IPS DF 6.9 (cell line): ENCODE results near the gene CNOT2.
"Not testable (repeated sequence)": the region's sequence is repeated elsewhere in the genome, so short reads cannot be mapped to it uniquely, and the experiment has no call there.

ENCODE experiments used
- DNase-seq: peaks from one replicate; pipeline ENCODE4 v3.0.0-alpha.2; 2013; ENCODE audit warnings: low read depth, low spot score
- H3K27ac ChIP-seq: one replicate; pipeline ENCODE4 v1.5.1; 2013; ENCODE audit warnings: low read length, control low read depth
- H3K27me3 ChIP-seq: 2 replicates; pipeline ENCODE4 v1.6.1; 2013; ENCODE audit warnings: mild to moderate bottlenecking, low read length; ENCODE audit not compliant: control insufficient read depth, insufficient read depth
- H3K36me3 ChIP-seq: 2 replicates; pipeline ENCODE4 v1.6.1; 2013; ENCODE audit warnings: low read length; ENCODE audit not compliant: control insufficient read depth, insufficient read depth
- H3K4me1 ChIP-seq: 2 replicates; pipeline ENCODE4 v1.6.1; 2013; ENCODE audit warnings: low read length; ENCODE audit not compliant: control insufficient read depth, insufficient read depth
- H3K4me3 ChIP-seq: 2 replicates; pipeline ENCODE4 v1.5.1; 2013; ENCODE audit warnings: mild to moderate bottlenecking, low read length
- H3K9me3 ChIP-seq: 2 replicates; pipeline ENCODE4 v1.6.1; 2013; ENCODE audit warnings: low read length, inconsistent platforms; ENCODE audit not compliant: control insufficient read depth, insufficient read depth
- WGBS: extraction: QIAGEN DNeasy Blood & Tissue Kit; methylation state at CpG from one replicate; pipeline ENCODE4 v1.1.7; 2013; ENCODE audit warnings: mixed read lengths, missing lambda C conversion rate; ENCODE audit not compliant: insufficient read length, insufficient coverage; 5-methylcytosine and 5-hydroxymethylcytosine counted together

Gene CNOT2

DNA sequence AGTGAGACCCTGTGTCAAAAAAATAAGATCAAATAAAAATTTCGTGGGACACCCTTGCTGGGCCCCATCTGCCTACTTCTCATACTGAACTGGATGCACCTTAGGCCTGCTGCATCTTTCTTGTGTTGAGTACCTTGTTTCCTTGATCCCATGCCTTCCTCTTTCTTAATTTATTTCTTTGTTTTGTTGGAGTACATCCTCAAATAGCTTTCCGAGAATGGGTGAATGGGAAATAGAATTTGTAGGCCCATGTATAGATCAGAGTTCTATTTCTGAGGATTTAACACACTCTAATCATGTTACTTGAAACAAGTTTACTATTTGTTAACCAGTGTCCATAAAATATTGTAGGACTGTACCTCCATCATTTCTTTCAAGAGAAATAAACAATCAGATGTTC, 146.4 kb downstream of the CNOT2 start:
- WGBS, result no CpG with 5 or more reads among the region's 2 CpGs

GRCh38 chr12:70392631-70393030, 149.4 kb downstream of the CNOT2 start:
- WGBS, result no CpG with 5 or more reads among the region's 1 CpG
- not testable (repeated sequence) for H3K27me3 ChIP-seq, H3K4me1 ChIP-seq, H3K4me3 ChIP-seq, H3K36me3 ChIP-seq, H3K27ac ChIP-seq, H3K9me3 ChIP-seq, DNase-seq

More for the DNA sequence above, 146.4 kb downstream of the CNOT2 start:
- no peak for DNase-seq
- H3K27ac ChIP-seq, result no peak overlapping the region
- no peaks in the 10 kb centered on the region for H3K4me1 ChIP-seq
- H3K36me3 ChIP-seq, result no peaks in the 10 kb centered on the region
- no peaks in the 10 kb centered on the region for H3K9me3 ChIP-seq
- H3K4me3 ChIP-seq, result no peak overlapping the region
- H3K27me3 ChIP-seq, result no peaks in the 10 kb centered on the region

DNA sequence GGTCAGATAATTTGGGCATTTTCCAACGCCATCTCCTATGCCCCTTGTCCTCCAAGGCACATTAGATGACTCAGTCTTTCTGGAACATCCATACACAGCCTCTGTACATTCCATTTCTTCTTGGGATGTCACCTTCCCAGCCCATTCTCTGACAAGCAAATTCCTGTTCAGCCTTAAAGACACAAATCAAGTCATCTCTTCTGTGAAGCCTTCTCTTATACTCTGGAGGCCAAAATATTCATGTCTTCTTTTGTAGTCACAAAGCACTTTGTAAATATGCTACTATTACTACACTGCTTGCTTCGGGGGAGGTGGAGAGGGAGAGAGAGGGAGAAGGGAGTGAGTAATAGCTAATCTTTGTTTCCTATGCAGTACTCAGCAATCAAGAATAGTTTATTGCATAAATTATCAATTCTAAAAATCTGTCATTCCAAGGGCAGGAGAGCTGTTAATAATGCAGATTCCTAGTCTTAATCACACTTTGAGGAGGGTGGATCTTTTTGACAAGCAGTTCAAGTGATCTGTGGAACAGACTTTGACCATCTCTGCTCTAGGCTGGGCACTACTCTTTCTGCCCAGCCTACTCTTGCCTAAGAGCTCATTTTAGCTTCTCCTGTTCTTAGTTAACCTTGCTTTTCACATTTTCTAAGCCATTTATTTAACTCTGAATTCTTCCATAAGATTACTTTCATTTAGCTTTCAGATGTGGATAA, 150.7 kb downstream of the CNOT2 start:
- Histone ChIP-seq H3K36me3 (no peaks in the 10 kb centered on the region), H3K4me3 (no peak overlapping the region), H3K9me3 (no peaks in the 10 kb centered on the region), H3K27me3 (no peaks in the 10 kb centered on the region), H3K4me1 (no peaks in the 10 kb centered on the region), H3K27ac (no peak overlapping the region)
- DNase-seq, result no peak
- no CpG with 5 or more reads among the region's 2 CpGs for WGBS

GRCh38 chr12:70398002-70398401, 154.8 kb downstream of the CNOT2 start:
- H3K27ac ChIP-seq, result no peak overlapping the region
- no peak overlapping the region for H3K4me3 ChIP-seq
- no peaks in the 10 kb centered on the region for H3K4me1 ChIP-seq
- H3K27me3 ChIP-seq, result no peaks in the 10 kb centered on the region
- DNase-seq, result no peak
- peaks cover 2% of the 10 kb centered on the region; the same call in 1 of the 2 replicates for H3K36me3 ChIP-seq
- no peaks in the 10 kb centered on the region for H3K9me3 ChIP-seq

GRCh38 chr12:70398862-70399261, 155.6 kb downstream of the CNOT2 start:
- WGBS, result no CpG with 5 or more reads among the region's 3 CpGs
- Histone ChIP-seq H3K4me1 (no peaks in the 10 kb centered on the region), H3K27ac (no peak overlapping the region), H3K27me3 (no peaks in the 10 kb centered on the region), H3K9me3 (no peaks in the 10 kb centered on the region), H3K36me3 (peaks cover 2% of the 10 kb centered on the region; the same call in 1 of the 2 replicates), H3K4me3 (no peak overlapping the region)
- no peak for DNase-seq

- Histone ChIP-seq H3K27ac (no peak overlapping the region), H3K36me3 (peaks cover 2% of the 10 kb centered on the region; the same call in 1 of the 2 replicates)
- WGBS, result no CpG with 5 or more reads among the region's 6 CpGs
These were observed 156.1 kb downstream of the CNOT2 start for GRCh38 chr12:70399311-70399710.

GRCh38 chr12:70400124-70400523, 156.9 kb downstream of the CNOT2 start:
- Histone ChIP-seq H3K9me3 (no peaks in the 10 kb centered on the region), H3K4me3 (no peak overlapping the region), H3K4me1 (no peaks in the 10 kb centered on the region), H3K27ac (no peak overlapping the region), H3K27me3 (no peaks in the 10 kb centered on the region), H3K36me3 (peaks cover 2% of the 10 kb centered on the region; the same call in 1 of the 2 replicates)
- DNase-seq, result no peak
- no CpG with 5 or more reads among the region's 3 CpGs for WGBS

More at GRCh38 chr12:70399311-70399710, 156.1 kb downstream of the CNOT2 start:
- Histone ChIP-seq H3K4me1 (no peaks in the 10 kb centered on the region), H3K9me3 (no peaks in the 10 kb centered on the region), H3K27me3 (no peaks in the 10 kb centered on the region), H3K4me3 (no peak overlapping the region)
- DNase-seq, result no peak

DNA sequence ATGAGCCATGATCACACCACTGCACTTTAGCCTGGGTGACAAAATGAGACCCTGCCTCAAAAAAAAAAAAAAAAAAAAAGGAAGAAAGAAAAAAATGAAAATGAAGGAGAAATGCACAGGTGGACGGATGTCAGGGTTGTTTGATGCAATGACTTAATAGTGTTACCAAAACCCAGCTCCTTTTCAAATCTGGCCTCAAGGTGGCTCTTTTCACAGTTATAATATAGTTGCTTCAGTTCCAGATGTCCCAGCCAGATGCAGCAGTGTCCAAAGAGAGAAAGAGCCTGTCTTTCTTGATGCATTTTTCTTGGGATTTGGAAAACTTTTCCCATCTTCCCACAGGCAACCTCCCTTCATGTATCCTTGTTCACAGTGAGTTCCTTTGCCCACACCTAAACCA, 159.4 kb downstream of the CNOT2 start:
- no peak overlapping the region for H3K4me3 ChIP-seq
- H3K9me3 ChIP-seq, result no peaks in the 10 kb centered on the region
- peaks cover 2% of the 10 kb centered on the region; the same call in 1 of the 2 replicates for H3K36me3 ChIP-seq
- no peaks in the 10 kb centered on the region for H3K4me1 ChIP-seq
- DNase-seq, result no peak
- H3K27ac ChIP-seq, result no peak overlapping the region
- H3K27me3 ChIP-seq, result no peaks in the 10 kb centered on the region; the same call in 1 of the 2 replicates
- no CpG with 5 or more reads among the region's 1 CpG for WGBS

DNA sequence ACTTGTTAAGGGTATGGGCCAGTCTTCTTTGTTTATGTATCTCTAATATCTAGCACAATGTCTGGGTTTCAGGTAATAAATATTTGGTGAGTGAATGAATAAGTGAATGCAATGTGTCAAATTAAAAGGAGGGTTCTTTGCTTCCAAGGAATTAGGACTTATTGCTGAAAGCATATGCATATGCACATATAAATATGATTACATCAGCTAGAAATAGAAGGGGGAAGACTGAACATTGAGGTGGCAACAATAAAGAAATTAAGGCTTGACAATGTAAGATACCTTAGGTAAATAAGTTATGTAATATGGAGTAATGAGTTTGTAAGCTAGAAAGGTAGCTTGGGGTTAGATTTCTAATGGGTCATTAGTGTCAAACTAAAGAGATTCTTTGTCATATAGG, 160.6 kb downstream of the CNOT2 start:
- DNase-seq, result no peak
- no peaks in the 10 kb centered on the region for H3K4me1 ChIP-seq
- peaks cover 2% of the 10 kb centered on the region; the same call in 1 of the 2 replicates for H3K36me3 ChIP-seq
- no peak overlapping the region for H3K27ac ChIP-seq
- H3K4me3 ChIP-seq, result no peak overlapping the region
- no peaks in the 10 kb centered on the region; the same call in 1 of the 2 replicates for H3K27me3 ChIP-seq
- H3K9me3 ChIP-seq, result no peaks in the 10 kb centered on the region
